Activated naive CD8-positive, alpha-beta T cell (primary cell): ENCODE measurements around the gene STRBP.
"Not testable (repeated sequence)": the region's sequence is repeated elsewhere in the genome, so short reads cannot be mapped to it uniquely, and the experiment has no call there.

Experiments
- H3K27ac Mint-ChIP-seq: one replicate; pipeline ENCODE4 v1.8.0; 2021; ENCODE audit warnings: mixed read lengths
- H3K27me3 Mint-ChIP-seq: one replicate; pipeline ENCODE4 v1.8.0; 2021; ENCODE audit warnings: mixed read lengths
- H3K36me3 Mint-ChIP-seq: one replicate; pipeline ENCODE4 v1.8.0; 2021; ENCODE audit warnings: mixed read lengths
- H3K4me1 Mint-ChIP-seq: one replicate; pipeline ENCODE4 v1.8.0; 2021; ENCODE audit warnings: low read depth, mixed read lengths
- H3K4me3 Mint-ChIP-seq: one replicate; pipeline ENCODE4 v1.8.0; 2021; ENCODE audit warnings: mild to moderate bottlenecking, mixed read lengths
- H3K9me3 Mint-ChIP-seq: one replicate; pipeline ENCODE4 v1.8.0; 2021; ENCODE audit warnings: low read depth, mixed read lengths

STRBP gene

GRCh38 chr9:123296174-123296573, 27.8 kb upstream of the STRBP start:
- H3K9me3 Mint-ChIP-seq: no peaks in the 10 kb centered on the region
- H3K4me1 Mint-ChIP-seq: no peaks in the 10 kb centered on the region
- H3K27ac Mint-ChIP-seq: no peak overlapping the region
- no peak overlapping the region for H3K4me3 Mint-ChIP-seq
- H3K36me3 Mint-ChIP-seq: peaks cover 3% of the 10 kb centered on the region
- H3K27me3 Mint-ChIP-seq: peaks cover 2% of the 10 kb centered on the region

GRCh38 chr9:123291736-123292135, 23.4 kb upstream of the STRBP start:
- Mint-ChIP-seq H3K27me3 (peaks cover 2% of the 10 kb centered on the region), H3K9me3 (no peaks in the 10 kb centered on the region), H3K27ac (no peak overlapping the region), H3K36me3 (peaks cover 3% of the 10 kb centered on the region), H3K4me3 (no peak overlapping the region), H3K4me1 (no peaks in the 10 kb centered on the region)

DNA sequence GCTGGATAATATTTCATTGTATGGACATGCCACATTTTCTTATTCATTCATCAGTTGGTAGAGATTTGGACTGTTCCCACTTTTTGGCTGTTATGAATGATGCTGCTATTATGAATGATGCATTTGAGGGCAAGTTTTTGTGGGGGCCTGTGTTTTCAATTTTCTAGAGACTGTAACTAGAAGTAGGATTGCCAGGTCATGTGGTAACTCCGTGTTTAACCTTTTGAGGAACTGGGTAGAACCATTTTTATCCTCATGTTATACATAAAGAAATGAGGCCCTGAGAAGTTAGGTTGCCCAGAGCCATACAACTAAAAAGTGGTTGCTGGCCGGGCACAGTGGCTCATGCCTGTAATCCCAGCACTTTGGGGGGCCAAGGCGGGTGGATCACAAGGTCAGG, 22.4 kb upstream of the STRBP start:
- peaks cover 2% of the 10 kb centered on the region for H3K27me3 Mint-ChIP-seq
- H3K27ac Mint-ChIP-seq: no peak overlapping the region
- no peaks in the 10 kb centered on the region for H3K4me1 Mint-ChIP-seq
- H3K36me3 Mint-ChIP-seq: peaks cover 3% of the 10 kb centered on the region
- H3K9me3 Mint-ChIP-seq: no peaks in the 10 kb centered on the region
- no peak overlapping the region for H3K4me3 Mint-ChIP-seq

- H3K4me1 Mint-ChIP-seq: no peaks in the 10 kb centered on the region
- H3K27ac Mint-ChIP-seq: no peak overlapping the region
- H3K27me3 Mint-ChIP-seq: peaks cover 2% of the 10 kb centered on the region
- peaks cover 3% of the 10 kb centered on the region for H3K36me3 Mint-ChIP-seq
- H3K9me3 Mint-ChIP-seq: no peaks in the 10 kb centered on the region
- H3K4me3 Mint-ChIP-seq: no peak overlapping the region
These were observed 19.3 kb upstream of the STRBP start for GRCh38 chr9:123287639-123288038.

DNA sequence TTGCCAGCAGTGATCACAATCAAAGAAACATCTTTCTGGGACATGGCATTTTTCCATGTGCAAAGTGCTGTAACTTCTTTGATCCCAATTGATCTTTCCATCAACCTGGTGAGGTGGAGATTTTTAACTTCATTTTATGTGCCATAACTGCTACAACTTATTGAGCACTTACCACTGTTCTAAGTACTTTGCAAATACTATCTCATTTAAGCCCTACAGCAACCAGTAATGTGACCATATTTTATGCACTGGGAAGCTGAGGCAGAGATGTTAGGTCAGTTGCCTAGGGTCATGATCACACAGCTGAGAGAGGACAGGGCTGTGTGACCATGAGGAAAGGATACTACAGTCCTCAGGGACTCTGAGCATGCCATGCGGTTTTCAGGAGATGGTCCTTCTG, 17.9 kb upstream of the STRBP start:
- Mint-ChIP-seq H3K9me3 (no peaks in the 10 kb centered on the region), H3K4me1 (no peaks in the 10 kb centered on the region), H3K36me3 (no peaks in the 10 kb centered on the region), H3K4me3 (no peak overlapping the region), H3K27me3 (no peaks in the 10 kb centered on the region), H3K27ac (no peak overlapping the region)

DNA sequence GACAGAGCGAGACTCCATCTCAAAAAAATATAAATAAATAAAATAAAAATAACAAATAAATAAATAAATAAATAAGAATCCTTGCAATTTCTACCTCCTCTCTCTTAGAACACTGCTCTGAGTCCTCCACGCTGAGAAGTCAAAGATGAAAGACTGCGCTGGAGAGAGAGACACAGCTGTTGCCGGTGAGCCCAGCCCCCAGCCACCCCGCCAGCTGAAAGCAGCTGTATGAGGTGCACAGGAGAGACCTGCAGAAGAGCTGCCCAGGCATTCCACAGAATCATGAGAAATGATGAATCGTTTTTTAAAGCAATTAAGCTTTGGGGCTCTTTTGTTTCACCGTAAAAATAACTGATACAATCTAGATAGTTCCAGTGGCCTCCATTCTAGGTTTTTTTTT, 16.3 kb upstream of the STRBP start:
- H3K27ac Mint-ChIP-seq: no peak overlapping the region
- no peaks in the 10 kb centered on the region for H3K9me3 Mint-ChIP-seq
- no peaks in the 10 kb centered on the region for H3K36me3 Mint-ChIP-seq
- H3K4me1 Mint-ChIP-seq: no peaks in the 10 kb centered on the region
- no peaks in the 10 kb centered on the region for H3K27me3 Mint-ChIP-seq
- no peak overlapping the region for H3K4me3 Mint-ChIP-seq

DNA sequence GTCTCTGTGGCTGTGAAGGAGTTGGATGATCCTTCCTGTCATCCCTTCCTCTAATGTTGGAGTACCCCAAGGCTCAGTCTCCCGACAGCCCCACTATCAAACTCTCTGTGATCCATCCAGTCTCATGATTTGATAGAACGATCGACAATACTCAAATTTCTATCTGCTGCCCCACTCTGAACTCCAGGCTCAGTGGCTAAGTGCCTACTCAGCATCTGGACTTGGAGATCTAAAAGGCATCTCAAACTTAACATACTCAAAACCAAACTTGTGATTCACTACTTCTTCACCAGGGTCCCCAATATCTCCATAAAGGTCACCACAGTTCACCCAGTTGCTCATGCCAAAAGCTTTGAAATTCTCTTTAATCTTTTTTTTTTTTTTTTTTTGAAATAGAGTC, 15.1 kb upstream of the STRBP start:
- Mint-ChIP-seq H3K9me3 (no peaks in the 10 kb centered on the region), H3K4me3 (no peak overlapping the region), H3K36me3 (peaks cover 6% of the 10 kb centered on the region), H3K27ac (no peak overlapping the region), H3K4me1 (peaks cover 8% of the 10 kb centered on the region), H3K27me3 (no peaks in the 10 kb centered on the region)

- Mint-ChIP-seq H3K4me3 (no peak overlapping the region), H3K27me3 (no peaks in the 10 kb centered on the region), H3K36me3 (peaks cover 6% of the 10 kb centered on the region), H3K4me1 (peaks cover 12% of the 10 kb centered on the region), H3K9me3 (no peaks in the 10 kb centered on the region), H3K27ac (no peak overlapping the region)
These were observed 14.6 kb upstream of the STRBP start for GRCh38 chr9:123283048-123283408.

GRCh38 chr9:123282362-123283047, 14.1 kb upstream of the STRBP start:
- H3K4me3 Mint-ChIP-seq: no peak overlapping the region
- H3K27ac Mint-ChIP-seq: no peak overlapping the region
- H3K36me3 Mint-ChIP-seq: peaks cover 6% of the 10 kb centered on the region
- H3K27me3 Mint-ChIP-seq: no peaks in the 10 kb centered on the region
- H3K9me3 Mint-ChIP-seq: no peaks in the 10 kb centered on the region
- peaks cover 16% of the 10 kb centered on the region for H3K4me1 Mint-ChIP-seq

GRCh38 chr9:123281659-123282350, 13.4 kb upstream of the STRBP start:
- peaks cover 16% of the 10 kb centered on the region for H3K4me1 Mint-ChIP-seq
- H3K27me3 Mint-ChIP-seq: no peaks in the 10 kb centered on the region
- no peaks in the 10 kb centered on the region for H3K9me3 Mint-ChIP-seq
- H3K4me3 Mint-ChIP-seq: no peak overlapping the region
- H3K27ac Mint-ChIP-seq: no peak overlapping the region
- H3K36me3 Mint-ChIP-seq: peaks cover 6% of the 10 kb centered on the region

- not testable (repeated sequence) for H3K27me3 Mint-ChIP-seq, H3K9me3 Mint-ChIP-seq, H3K4me3 Mint-ChIP-seq, H3K36me3 Mint-ChIP-seq
- Mint-ChIP-seq H3K4me1 (peaks cover 19% of the 10 kb centered on the region), H3K27ac (peak overlapping the region; percentile 7)
These were observed 10.6 kb upstream of the STRBP start for GRCh38 chr9:123278879-123279493.

- Mint-ChIP-seq H3K27me3 (no peaks in the 10 kb centered on the region), H3K9me3 (no peaks in the 10 kb centered on the region), H3K27ac (no peak overlapping the region), H3K36me3 (peaks cover 6% of the 10 kb centered on the region), H3K4me3 (no peak overlapping the region), H3K4me1 (peaks cover 19% of the 10 kb centered on the region)
These were observed 10.0 kb upstream of the STRBP start for GRCh38 chr9:123278361-123278760.

DNA sequence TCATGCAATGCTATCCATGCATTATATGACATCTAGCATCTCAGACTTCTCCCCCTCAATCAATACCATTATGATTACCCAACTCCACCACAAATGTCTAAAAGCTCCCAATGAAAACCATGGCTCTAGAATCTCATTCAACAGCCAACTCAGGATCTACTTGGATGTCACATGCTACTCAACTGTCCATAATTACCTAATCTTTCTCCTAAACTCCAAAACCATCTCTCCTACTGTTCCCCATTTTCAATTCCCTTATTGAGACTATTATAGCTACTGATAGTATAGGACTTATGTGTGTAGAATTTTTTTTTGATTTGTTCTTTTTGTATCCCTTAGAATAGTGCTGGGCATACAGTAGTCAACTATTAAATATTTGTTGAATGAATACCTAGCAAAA, 8.2 kb upstream of the STRBP start:
- no peak overlapping the region for H3K27ac Mint-ChIP-seq
- peaks cover 19% of the 10 kb centered on the region for H3K4me1 Mint-ChIP-seq
- H3K4me3 Mint-ChIP-seq: no peak overlapping the region
- no peaks in the 10 kb centered on the region for H3K27me3 Mint-ChIP-seq
- no peaks in the 10 kb centered on the region for H3K9me3 Mint-ChIP-seq
- H3K36me3 Mint-ChIP-seq: peaks cover 6% of the 10 kb centered on the region

DNA sequence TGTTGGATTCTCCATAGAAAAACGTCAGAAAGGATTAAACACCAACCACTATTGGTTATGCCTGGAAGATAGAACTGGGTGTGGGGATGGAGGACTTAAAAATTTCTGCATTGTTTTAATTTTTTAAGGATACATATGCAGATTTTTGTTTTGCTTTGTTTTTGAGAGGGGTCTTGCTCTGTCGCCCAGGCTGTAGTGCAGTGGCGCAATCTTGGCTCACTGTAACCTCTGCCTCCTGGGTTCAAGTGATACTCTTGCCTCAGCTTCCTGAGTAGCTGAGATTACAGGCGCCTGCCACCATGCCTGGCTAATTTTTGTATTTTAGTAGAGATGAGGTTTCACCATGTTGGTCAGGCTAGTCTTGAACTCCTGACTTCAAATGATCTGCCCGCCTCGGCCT, 2.7 kb upstream of the STRBP start:
- not testable (repeated sequence) for H3K4me3 Mint-ChIP-seq

DNA sequence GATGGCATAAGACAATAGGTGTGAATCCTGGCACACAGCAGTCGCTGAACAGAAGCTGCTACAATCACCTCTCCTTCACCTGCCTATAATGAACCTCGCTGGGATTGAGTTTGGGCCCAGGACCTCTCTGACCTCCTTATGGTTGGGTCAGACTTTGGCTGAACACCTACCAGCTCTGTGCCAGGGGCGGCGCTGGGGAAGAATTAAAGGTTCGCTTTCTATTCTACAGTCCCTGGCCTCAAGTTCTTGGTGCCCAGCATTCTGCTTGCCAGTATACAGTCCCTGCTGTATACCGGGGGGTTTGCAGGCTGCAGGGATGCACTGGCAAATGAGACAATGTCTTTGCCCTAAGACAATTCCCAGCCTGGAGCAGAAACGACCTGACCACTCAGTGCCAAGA, 895 bp upstream of the STRBP start:
- peaks cover 35% of the 10 kb centered on the region for H3K4me1 Mint-ChIP-seq
- no peaks in the 10 kb centered on the region for H3K9me3 Mint-ChIP-seq
- H3K27ac Mint-ChIP-seq: no peak overlapping the region
- no peaks in the 10 kb centered on the region for H3K27me3 Mint-ChIP-seq
- H3K36me3 Mint-ChIP-seq: no peaks in the 10 kb centered on the region
- H3K4me3 Mint-ChIP-seq: peak overlapping the region; percentile 75

More for the DNA sequence above, 2.7 kb upstream of the STRBP start:
- H3K4me1 Mint-ChIP-seq: peaks cover 23% of the 10 kb centered on the region
- H3K36me3 Mint-ChIP-seq, H3K27ac Mint-ChIP-seq, H3K9me3 Mint-ChIP-seq, H3K27me3 Mint-ChIP-seq: not testable (repeated sequence)

DNA sequence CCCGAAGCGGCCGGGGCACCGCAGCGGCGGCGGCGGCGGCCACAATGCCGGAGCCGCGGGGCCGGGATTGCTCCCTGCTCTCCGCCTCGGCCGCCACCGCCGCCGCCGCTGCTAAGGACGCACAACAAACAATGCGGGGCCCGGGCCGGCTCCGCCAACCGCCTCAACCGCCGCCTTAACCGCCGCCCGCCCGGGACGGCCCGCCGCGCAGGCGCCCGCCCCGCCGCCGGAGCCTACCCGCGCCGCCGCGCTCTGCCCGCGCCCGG, 254 bp downstream of the STRBP start:
- H3K4me1 Mint-ChIP-seq: peaks cover 38% of the 10 kb centered on the region
- no peaks in the 10 kb centered on the region for H3K27me3 Mint-ChIP-seq
- H3K4me3 Mint-ChIP-seq: no peak overlapping the region
- no peaks in the 10 kb centered on the region for H3K9me3 Mint-ChIP-seq
- H3K36me3 Mint-ChIP-seq: no peaks in the 10 kb centered on the region
- H3K27ac Mint-ChIP-seq: no peak overlapping the region
